Esophagus muscularis mucosa (tissue), 3 donors: ENCODE results near the gene ITPR2.

ENCODE experiments used
- CTCF ChIP-seq, 3 experiments: fragments of 200-600 bp in 2 of 3; fragments of 450-650 bp in 1 of 3; sonication (generic) in 2 of 3; IDR thresholded peaks; one replicate each; pipeline ENCODE4 v1.5.1; 2017 to 2019; ENCODE audit warnings: antibody characterized with exemption in 3 of 3, mild to moderate bottlenecking in 2 of 3, moderate library complexity in 1 of 3
- POLR2A ChIP-seq: fragments of 450-650 bp; IDR thresholded peaks from one replicate; pipeline ENCODE4 v1.6.1; 2017; ENCODE audit warnings: antibody characterized with exemption, moderate library complexity, mild to moderate bottlenecking, low read depth

DNA sequence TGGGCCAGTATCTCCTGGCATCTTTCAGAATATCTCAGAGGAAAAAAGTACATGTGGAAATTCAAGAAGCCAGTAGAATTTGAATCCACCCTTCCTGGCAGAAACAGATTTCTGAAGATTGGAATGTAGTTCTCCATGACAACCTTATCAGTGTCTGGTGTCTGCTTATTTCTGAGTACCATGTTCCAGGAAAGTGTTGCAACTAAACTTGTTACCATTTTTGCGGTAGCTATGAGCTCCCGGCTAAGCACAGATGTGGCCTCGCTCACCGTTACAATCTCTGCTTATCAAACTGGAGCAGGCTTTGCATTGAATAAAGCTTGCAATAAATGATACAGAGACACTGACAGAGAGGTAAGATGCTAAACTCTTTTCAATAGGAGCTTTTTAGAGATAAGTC, 13.0 kb upstream of the ITPR2 start:
- TF ChIP-seq POLR2A (no peak), CTCF (IDR thresholded peaks at IDR 0.05) (no peak)
